Thyroid gland (tissue), 4 donors: ENCODE measurements around the gene ABI3. TPM values are rescaled to one million over a fixed set of nuclear protein-coding genes. Genes with fewer than 3 reads are reported as not detected.
A peak's percentile ranks its signal among the peaks of the same experiment; 100 is the strongest.

Experiments used
- DNase-seq, 2 donors: peaks; one replicate each; pipeline ENCODE4 v3.0.0-alpha.2; 2019
- H3K27ac ChIP-seq, 3 donors: fragments of 200-600 bp; sonication (generic); 1 replicate in 2 of 3; 2 replicates in 1 of 3; pipeline ENCODE4 v1.5.1; 2016 to 2019; ENCODE audit warnings: mild to moderate bottlenecking in 1 of 3, moderate library complexity in 1 of 3
- H3K27me3 ChIP-seq: fragments of 200-600 bp; sonication (generic); one replicate; pipeline ENCODE4 v1.5.1; 2019
- H3K36me3 ChIP-seq, 2 donors: fragments of 200-600 bp; sonication (generic); one replicate each; pipeline ENCODE4 v1.5.1; 2016 to 2019
- H3K4me1 ChIP-seq, 2 donors: fragments of 200-600 bp; sonication (generic); one replicate each; pipeline ENCODE4 v1.5.1; 2017 to 2019
- H3K4me3 ChIP-seq, 3 donors: fragments of 200-600 bp; sonication (generic); replicated peaks in 1 of 3; 1 replicate in 2 of 3; 2 replicates in 1 of 3; pipeline ENCODE4 v1.5.1; 2016; ENCODE audit warnings: mild to moderate bottlenecking in 1 of 3
- H3K9me3 ChIP-seq: fragments of 200-600 bp; sonication (generic); one replicate; pipeline ENCODE4 v1.5.1; 2017
- POLR2A ChIP-seq, 2 donors: fragments of 450-650 bp; IDR thresholded peaks; one replicate each; pipeline ENCODE4 v1.6.1; 2017; ENCODE audit warnings: antibody characterized with exemption in 2 of 2, mild to moderate bottlenecking in 2 of 2, moderate library complexity in 1 of 2
- WGBS, 2 donors: methylation state at CpG; one replicate each; pipeline ENCODE4 v1.1.5; 2017; 5-methylcytosine and 5-hydroxymethylcytosine counted together
- intact Hi-C: fragments of 100-400 bp; cut with DNase I; formaldehyde crosslinking; loops from one replicate; pipeline ENCODE4 v1.15.1; 2023
- total RNA-seq, 4 donors: library from RNA; depleted of rRNA; stranded (reverse); fragments of >200 nt; gene quantifications; one replicate each; pipeline ENCODE4 v1.2.3, GENCODE V29; 2016
- TF ChIP-seq, protein P1 (sequence below), 6 experiments: fragments of 200-600 bp in 3 of 6; fragments of 450-650 bp in 3 of 6; sonication (generic) in 3 of 6; IDR thresholded peaks; one replicate each; pipeline ENCODE4 v1.5.1; 2016 to 2019; ENCODE audit warnings: antibody characterized with exemption in 6 of 6, mild to moderate bottlenecking in 2 of 6, inconsistent platforms in 1 of 6, moderate library complexity in 1 of 6

Gene ABI3
- total RNA-seq, 4 donors from 2014 or later: 4.2 to 10.3 (median 6.2) TPM

DNA sequence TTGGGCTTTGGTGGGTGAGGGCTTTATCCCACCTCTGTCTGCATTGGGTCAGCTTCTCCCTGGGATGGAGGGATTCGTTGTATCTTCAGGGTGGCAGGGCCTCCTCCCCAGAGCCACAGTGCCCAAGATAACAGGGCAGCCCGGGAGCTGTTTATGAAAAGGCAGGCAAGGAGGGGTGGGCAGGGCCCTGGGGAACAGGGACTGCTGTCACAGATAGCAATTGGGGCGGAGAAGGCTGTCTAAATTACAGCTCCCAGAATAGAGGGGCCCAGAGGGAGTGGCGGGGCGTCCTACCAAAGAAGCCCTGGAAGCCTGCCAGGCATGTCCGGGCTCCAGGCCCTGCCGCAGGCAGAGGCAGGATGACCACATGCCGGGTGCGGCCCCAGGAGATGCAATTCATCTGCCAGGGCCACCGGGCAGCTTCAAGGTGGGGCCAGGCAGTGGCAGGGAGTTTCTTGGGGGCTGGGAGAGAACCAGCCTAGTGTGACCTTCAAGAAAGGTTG is 38.8 kb downstream of the ABI3 start:
- intact Hi-C loops: no loop called here
- H3K36me3 ChIP-seq: no peaks in the 10 kb centered on the region

DNA sequence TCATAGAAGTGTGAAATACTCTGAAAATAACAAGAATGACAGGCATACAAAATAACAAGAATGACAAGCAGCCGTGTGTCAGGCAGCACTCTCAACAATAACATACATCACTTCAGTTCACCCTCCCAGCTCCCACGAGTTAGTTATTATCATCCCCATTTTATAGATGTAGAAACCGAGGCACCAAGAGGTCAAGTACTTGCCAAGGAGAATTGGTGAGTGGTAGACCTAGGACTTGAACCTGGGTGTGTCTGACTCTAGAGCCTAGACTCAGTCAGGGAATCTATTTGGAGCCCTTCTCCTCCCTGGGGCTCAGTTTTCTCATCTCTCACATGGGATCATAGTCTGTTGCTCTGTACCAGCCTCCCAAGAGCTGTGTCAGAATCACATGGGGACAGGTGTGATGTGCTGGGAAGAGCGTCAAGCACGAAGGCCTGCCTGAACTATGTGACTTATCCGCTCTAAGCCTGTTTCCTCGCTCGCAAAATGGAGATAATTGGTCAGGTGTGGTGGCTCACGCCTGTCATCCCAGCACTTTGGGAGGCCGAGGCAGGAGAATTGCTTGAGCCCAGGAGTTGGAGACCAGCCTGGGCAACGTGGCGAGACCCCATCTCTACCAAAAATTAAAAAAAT is 39.5 kb downstream of the ABI3 start:
- Histone ChIP-seq H3K9me3 (no peaks in the 10 kb centered on the region), H3K36me3 (no peaks in the 10 kb centered on the region), H3K27me3 (no peaks in the 10 kb centered on the region), H3K4me1 (peaks cover 4 to 10% of the 10 kb centered on the region in 2 donors), H3K4me3 (no peak overlapping the region), H3K27ac (no peak overlapping the region)
- intact Hi-C loops: no loop called here
- no peak for DNase-seq
- TF ChIP-seq, protein P1, sequence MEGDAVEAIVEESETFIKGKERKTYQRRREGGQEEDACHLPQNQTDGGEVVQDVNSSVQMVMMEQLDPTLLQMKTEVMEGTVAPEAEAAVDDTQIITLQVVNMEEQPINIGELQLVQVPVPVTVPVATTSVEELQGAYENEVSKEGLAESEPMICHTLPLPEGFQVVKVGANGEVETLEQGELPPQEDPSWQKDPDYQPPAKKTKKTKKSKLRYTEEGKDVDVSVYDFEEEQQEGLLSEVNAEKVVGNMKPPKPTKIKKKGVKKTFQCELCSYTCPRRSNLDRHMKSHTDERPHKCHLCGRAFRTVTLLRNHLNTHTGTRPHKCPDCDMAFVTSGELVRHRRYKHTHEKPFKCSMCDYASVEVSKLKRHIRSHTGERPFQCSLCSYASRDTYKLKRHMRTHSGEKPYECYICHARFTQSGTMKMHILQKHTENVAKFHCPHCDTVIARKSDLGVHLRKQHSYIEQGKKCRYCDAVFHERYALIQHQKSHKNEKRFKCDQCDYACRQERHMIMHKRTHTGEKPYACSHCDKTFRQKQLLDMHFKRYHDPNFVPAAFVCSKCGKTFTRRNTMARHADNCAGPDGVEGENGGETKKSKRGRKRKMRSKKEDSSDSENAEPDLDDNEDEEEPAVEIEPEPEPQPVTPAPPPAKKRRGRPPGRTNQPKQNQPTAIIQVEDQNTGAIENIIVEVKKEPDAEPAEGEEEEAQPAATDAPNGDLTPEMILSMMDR (IDR thresholded peaks at IDR 0.05): no peak
- no peak for TF ChIP-seq POLR2A (IDR thresholded peaks at IDR 0.05)
- whole genome bisulfite sequencing, 2 donors: 91 to 93% methylated on average over 11 to 12 of the region's 12 CpGs

More for the DNA sequence above, 38.8 kb downstream of the ABI3 start:
- no peak overlapping the region for H3K27ac ChIP-seq
- WGBS, 2 donors: 6 to 18% methylated on average over 9 of the region's 10 CpGs
- H3K9me3 ChIP-seq: no peaks in the 10 kb centered on the region
- no peak overlapping the region for H3K4me3 ChIP-seq
- peaks cover 4 to 10% of the 10 kb centered on the region in 2 donors for H3K4me1 ChIP-seq
- TF ChIP-seq, protein P1 (IDR thresholded peaks at IDR 0.05): no peak
- no peak for TF ChIP-seq POLR2A (IDR thresholded peaks at IDR 0.05)
- peak; percentile 62 for DNase-seq
- H3K27me3 ChIP-seq: no peaks in the 10 kb centered on the region

DNA sequence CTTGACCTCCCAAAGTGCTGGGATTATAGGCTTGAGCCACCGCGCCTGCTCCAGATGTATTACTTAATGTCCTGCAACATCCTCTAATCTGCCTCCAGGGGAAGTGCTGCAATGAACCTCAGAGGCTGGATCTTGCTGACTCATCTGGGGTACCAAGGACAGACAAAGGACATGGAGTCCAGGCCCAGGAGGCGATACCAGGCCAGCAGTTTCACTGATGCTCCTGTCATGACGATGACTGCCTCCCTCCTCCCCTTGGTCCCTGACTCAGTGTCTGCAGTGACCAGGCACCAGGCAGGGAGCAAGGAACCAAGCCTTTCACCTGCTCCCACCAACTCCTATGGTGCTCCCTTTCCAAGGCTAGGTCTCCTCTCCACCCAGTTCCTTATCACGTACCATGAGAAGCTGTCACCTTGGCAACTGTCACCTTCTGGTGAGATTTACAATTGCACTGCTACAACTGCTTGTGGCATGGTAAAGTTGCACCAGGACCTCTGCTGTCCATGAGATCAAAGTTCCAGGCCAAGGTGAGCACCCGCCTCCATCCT is 41.7 kb downstream of the ABI3 start:
- H3K4me3 ChIP-seq: no peak overlapping the region
- WGBS, 2 donors: 84 to 99% methylated on average over 6 of the region's 6 CpGs
- peaks cover 4 to 13% of the 10 kb centered on the region in 2 donors for H3K4me1 ChIP-seq
- no peaks in the 10 kb centered on the region for H3K36me3 ChIP-seq
- TF ChIP-seq POLR2A (IDR thresholded peaks at IDR 0.05): no peak
- TF ChIP-seq, protein P1 (IDR thresholded peaks at IDR 0.05): no peak
- H3K9me3 ChIP-seq: no peaks in the 10 kb centered on the region
- H3K27ac ChIP-seq: no peak overlapping the region
- DNase-seq: no peak
- intact Hi-C loops: no loop called here
- H3K27me3 ChIP-seq: no peaks in the 10 kb centered on the region

DNA sequence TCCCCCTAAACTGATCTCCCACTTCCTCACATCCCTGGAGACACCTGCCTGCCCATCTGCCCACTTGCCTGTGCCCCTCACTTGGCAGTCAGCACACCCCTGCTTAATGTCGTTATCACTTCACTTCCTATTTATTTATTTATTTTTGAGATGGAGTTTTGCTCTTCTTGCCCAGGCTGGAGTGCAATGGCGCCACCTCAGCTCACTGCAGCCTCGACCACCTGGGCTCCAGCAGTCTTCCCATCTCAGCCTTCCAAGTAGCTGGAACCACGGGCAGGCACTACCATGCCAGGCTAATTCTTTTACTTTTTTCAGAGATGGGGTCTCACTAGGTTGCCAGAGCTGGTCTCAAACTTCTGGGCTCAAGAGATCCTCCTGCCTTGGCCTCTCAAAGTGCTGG is 43.6 kb downstream of the ABI3 start:
- Histone ChIP-seq H3K27me3 (no peaks in the 10 kb centered on the region), H3K4me3 (no peak overlapping the region), H3K27ac (no peak overlapping the region), H3K36me3 (no peaks in the 10 kb centered on the region), H3K9me3 (no peaks in the 10 kb centered on the region), H3K4me1 (peaks cover 4 to 15% of the 10 kb centered on the region in 2 donors)
- 70 to 83% methylated on average over 4 of the region's 4 CpGs for WGBS, 2 donors
- TF ChIP-seq, protein P1 (IDR thresholded peaks at IDR 0.05): no peak
- no peak for TF ChIP-seq POLR2A (IDR thresholded peaks at IDR 0.05)
- no peak for DNase-seq
- intact Hi-C loops: no loop called here

DNA sequence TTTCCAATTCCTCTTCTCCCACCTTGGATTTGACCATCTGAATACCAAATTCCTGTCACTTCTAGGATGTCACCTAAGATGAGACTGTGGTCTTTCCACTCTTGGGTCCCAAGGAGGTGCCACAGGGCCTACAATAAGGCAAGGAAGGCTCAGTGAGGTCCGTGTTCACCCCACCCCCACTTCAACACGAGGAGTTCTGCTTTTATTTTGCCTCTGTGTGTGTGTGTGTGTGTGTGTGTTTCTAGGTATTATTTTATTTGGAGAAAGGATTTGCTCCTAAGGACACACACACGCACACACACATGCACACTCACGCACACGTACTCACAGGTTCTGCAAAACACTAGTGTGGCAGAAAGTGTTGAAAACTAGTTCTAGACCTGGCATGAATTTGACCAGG is 44.6 kb downstream of the ABI3 start:
- Histone ChIP-seq H3K4me1 (peaks cover 0 to 7% of the 10 kb centered on the region in 2 donors), H3K36me3 (no peaks in the 10 kb centered on the region), H3K4me3 (no peak overlapping the region), H3K27me3 (no peaks in the 10 kb centered on the region), H3K9me3 (no peaks in the 10 kb centered on the region), H3K27ac (no peak overlapping the region)
- 77 to 88% methylated on average over 5 of the region's 5 CpGs for WGBS, 2 donors
- no peak for TF ChIP-seq POLR2A (IDR thresholded peaks at IDR 0.05)
- TF ChIP-seq, protein P1 (IDR thresholded peaks at IDR 0.05): no peak
- intact Hi-C loops: no loop called here
- no peak for DNase-seq
